Mucosa of gallbladder (tissue), 1 donor: ENCODE data around the gene PIEZO1. TPM values are rescaled to one million over a fixed set of nuclear protein-coding genes. Genes with fewer than 3 reads are reported as not detected.
"Not testable (repeated sequence)": the region's sequence is repeated elsewhere in the genome, so short reads cannot be mapped to it uniquely, and the experiment has no call there.

Experiments
- DNase-seq: peaks from one replicate; pipeline ENCODE4 v3.0.0-alpha.2; 2020; ENCODE audit warnings: low spot score
- total RNA-seq: library from RNA; stranded (reverse); gene quantifications from one replicate; pipeline ENCODE4 v1.2.1, GENCODE V29; 2021
- donor health status: DM: no; HTN: no; CAD: no.

The PIEZO1 gene, protein sequence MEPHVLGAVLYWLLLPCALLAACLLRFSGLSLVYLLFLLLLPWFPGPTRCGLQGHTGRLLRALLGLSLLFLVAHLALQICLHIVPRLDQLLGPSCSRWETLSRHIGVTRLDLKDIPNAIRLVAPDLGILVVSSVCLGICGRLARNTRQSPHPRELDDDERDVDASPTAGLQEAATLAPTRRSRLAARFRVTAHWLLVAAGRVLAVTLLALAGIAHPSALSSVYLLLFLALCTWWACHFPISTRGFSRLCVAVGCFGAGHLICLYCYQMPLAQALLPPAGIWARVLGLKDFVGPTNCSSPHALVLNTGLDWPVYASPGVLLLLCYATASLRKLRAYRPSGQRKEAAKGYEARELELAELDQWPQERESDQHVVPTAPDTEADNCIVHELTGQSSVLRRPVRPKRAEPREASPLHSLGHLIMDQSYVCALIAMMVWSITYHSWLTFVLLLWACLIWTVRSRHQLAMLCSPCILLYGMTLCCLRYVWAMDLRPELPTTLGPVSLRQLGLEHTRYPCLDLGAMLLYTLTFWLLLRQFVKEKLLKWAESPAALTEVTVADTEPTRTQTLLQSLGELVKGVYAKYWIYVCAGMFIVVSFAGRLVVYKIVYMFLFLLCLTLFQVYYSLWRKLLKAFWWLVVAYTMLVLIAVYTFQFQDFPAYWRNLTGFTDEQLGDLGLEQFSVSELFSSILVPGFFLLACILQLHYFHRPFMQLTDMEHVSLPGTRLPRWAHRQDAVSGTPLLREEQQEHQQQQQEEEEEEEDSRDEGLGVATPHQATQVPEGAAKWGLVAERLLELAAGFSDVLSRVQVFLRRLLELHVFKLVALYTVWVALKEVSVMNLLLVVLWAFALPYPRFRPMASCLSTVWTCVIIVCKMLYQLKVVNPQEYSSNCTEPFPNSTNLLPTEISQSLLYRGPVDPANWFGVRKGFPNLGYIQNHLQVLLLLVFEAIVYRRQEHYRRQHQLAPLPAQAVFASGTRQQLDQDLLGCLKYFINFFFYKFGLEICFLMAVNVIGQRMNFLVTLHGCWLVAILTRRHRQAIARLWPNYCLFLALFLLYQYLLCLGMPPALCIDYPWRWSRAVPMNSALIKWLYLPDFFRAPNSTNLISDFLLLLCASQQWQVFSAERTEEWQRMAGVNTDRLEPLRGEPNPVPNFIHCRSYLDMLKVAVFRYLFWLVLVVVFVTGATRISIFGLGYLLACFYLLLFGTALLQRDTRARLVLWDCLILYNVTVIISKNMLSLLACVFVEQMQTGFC (N-terminal part only)
- total RNA-seq: 108 TPM

- DNase-seq: peak; percentile 68
Measured at GRCh38 chr16:88785106-88785924, at the start of gene PIEZO1. Gene PIEZO1 (minus strand): TSS chr16:88785220. CDS start chr16:88784964, 256 bp downstream.

DNA sequence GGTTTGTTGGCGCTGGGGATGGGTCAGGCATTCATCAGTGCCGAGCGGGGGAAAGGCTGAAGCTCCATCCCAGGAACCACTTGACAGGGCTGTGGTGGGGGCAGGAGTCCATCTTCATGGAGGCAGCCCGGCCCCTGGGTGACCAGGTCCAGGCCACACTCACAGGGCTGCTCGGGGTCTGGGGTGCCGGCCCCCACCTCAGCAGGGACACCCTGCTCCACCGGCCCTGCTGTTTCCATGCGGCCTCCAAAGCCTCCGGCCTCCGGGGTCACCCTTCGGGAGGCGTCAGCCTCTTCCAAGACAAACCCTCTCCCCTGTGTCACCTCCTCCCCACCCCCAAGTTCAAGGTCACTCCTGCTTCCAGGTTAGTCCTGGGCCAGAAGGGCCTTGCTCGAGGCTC is 49.6 kb upstream of the PIEZO1 start:
- DNase-seq: no peak

DNA sequence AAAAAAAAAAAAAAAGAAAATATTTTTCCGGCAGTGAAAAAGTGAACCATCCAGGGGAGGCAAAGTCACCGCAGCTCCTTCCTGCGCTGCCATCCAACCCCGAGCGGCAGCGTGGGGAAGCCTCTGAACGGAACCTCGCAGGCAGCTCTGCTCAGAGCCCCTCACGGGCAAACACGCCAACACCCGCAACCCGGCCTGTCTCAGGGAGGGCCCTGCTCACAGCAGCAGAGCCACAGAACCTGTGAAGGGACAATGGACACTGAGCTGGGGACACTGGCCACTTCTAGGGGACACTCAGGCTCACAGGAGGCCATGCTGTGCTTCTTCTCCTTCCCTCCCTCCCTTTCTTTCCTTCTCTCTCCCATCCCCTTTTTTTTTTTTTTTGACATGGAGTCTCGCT is 48.1 kb upstream of the PIEZO1 start:
- DNase-seq: no peak

DNA sequence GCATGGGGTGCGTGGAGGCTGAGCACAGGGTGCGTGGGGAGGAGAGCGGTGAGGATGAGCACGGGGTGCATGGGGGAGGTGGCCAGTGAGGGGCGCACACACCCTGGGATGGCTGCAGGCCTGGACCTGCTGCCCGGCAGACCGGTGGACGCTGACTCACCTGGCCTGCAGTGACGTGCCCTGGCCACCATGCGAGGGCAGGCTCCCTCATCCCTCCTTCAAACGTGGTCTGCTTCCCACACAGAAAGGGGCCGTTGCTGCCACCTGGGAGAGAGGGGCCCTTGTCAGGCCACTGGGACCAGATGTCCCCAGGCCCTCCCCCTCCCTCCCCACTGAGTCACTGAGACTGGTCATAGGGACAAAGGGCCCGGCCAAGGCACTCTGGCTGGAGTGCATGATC is 46.8 kb upstream of the PIEZO1 start:
- no peak for DNase-seq

- DNase-seq: no peak
Measured at GRCh38 chr16:88830783-88831182, 45.8 kb upstream of the PIEZO1 start.

DNA sequence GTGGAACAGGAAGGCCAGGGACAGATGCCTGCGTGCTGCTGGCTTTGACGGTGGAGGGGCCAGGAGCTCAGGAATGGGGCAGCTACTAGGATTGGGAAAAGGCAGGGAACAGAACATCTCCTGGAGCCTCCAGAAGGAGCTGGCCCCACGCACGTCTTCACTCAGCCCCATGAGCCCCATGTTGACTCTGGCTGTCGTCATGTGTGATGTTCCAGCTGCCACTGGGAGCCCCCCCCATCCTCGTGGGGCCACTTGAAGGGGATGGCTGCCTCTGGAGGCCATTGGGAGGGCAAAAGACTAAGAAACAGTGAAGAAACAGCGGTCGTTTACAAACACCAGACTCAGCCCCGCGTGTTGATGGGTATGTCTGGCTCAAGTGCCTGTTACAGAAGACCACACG is 45.2 kb upstream of the PIEZO1 start:
- DNase-seq: peak; percentile 60

DNA sequence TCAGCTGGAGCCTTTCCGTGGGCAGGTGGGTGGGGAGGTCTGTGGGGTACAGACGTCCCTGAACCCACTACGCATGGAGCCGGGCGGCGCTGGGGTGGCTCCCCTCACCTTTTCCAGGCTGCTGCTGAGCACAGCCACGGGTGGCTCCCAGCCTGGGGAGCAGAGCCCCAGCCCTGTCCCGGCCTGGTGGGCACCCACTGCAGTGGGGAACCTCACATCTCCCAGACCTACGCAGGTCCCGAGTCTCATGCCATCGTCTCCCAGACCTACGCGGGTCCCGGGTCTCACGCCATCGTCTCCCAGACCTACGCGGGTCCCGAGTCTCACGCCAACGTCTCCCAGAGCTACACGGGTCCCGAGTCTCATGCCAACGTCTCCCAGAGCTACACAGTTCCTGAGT is 43.7 kb upstream of the PIEZO1 start:
- DNase-seq: no peak

GRCh38 chr16:88827727-88828126 is 42.7 kb upstream of the PIEZO1 start:
- DNase-seq: no peak

DNA sequence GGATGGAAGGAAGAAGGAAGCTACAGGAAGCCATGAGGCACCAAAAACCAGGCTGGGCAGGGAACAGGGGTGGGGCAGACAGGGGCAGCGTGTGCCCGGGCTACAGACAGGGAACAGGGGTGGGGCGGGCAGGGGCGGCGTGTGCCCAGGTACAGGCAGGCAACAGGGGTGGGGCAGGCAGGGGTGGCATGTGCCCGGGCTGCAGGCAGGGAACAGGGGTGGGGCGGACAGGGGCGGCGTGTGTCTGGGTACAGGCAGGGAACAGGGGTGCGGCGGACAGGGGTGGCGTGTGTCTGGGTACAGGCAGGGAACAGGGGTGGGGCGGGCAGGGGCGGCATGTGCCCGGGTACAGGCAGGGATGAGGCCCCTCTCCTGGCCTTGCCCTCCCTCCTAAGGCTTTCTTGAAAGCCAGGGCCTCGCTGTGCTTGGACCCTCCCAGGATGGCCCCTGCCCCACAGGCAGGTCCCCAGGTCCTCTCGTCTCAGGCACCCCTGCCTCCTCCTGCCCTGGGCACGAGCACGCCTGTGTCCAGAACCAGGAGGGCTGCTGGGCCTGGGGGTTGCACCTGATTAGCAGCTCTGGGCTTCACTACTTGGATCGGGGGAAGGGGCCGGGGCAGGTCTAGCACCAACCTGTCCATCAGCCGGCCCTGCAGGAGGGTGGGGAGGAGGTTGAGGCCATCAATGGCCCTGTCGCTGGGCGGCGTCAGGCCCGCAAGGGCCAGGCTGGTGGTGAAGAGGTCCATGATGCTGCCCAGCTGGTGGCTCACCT is 41.2 kb upstream of the PIEZO1 start:
- DNase-seq: peak; percentile 60

- no peak for DNase-seq
Measured at GRCh38 chr16:88825146-88825545, 40.1 kb upstream of the PIEZO1 start.

- no peak for DNase-seq
Measured at GRCh38 chr16:88824256-88825077, 39.4 kb upstream of the PIEZO1 start.

DNA sequence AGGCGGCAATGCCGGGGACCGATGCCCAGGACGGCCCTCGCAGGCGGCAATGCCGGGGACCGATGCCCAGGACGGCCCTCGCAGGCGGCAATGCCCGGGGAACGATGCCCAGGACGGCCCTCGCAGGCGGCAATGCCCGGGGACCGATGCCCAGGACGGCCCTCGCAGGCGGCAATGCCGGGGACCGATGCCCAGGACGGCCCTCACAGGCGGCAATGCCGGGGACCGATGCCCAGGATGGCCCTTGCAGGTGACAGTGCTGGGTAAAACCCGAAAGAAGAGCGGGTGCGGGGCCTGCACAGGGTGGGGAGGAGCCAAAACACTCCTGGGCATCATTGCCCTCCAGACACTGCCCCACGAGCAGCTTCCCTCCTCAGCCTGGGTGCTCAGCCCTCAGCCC is 38.6 kb upstream of the PIEZO1 start:
- not testable (repeated sequence) for DNase-seq

DNA sequence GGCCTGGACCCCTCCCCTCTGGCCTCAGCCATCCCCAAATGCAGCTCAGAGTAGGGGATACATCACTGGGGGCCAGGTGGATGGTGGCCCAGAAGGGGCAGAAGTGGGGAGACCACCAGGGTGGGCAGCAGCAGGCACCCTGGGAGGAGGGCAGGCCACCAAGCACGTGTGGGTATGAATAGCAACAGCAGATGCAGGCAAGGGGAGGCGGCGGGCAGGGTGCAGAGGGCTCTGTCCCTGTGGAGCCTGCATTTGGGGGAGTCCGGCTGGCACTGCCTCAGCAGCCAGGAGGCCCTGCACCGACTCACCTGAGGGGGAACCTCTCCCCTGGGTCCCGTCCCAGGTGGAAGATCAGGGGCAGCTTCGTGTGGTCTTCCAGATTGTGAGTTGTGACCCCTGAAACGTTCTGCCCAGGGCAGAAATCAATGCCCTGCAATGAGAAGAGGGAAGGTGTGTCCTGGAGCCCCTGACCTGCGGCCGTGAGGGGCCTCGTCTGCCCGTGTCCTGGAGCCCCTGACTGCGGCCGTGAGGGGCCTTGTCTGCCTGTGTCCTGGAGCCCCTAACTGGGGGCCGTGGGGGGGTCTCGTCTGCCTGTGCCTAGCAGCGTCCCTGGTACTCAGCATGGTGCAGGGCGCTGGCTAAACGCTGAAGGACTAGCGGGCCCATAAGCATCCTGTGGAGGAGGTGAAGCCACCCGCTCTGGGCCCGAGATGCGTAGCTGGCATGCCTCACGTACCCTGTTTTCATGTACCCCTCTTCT is 37.4 kb upstream of the PIEZO1 start:
- DNase-seq: no peak

GRCh38 chr16:88821168-88821850 is 36.3 kb upstream of the PIEZO1 start:
- DNase-seq: no peak

DNA sequence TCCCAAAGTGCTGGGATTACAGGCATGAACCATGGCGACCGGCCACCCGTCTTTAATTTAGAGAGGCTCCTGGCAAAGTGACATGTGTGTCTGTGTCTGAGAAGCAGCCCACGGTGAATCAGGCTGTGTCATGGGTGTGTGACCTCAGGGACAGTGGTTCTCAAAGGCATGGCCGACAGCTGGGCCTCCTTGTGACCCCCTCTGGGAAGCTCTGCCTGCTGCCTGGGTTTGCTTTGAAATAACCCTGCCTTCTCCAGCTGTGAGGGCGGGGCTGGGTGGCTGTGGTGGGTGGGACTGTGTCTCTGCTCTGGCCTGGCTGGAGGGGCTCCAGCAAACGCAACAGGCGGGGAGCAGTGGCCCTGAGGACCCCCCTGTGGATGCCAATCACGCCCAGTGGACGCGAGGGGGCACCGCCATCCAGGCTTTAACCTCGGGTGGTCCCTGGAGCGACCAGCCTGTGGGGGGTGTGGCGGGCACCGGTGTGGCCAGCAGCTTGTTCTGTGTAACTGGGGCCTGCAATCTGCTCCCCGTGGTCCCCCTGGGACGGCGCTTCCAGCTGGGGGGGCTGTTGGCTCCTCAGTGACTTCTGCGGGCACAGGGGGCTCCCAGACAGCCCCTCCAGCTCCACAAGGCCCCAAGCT is 35.5 kb upstream of the PIEZO1 start:
- no peak for DNase-seq

DNA sequence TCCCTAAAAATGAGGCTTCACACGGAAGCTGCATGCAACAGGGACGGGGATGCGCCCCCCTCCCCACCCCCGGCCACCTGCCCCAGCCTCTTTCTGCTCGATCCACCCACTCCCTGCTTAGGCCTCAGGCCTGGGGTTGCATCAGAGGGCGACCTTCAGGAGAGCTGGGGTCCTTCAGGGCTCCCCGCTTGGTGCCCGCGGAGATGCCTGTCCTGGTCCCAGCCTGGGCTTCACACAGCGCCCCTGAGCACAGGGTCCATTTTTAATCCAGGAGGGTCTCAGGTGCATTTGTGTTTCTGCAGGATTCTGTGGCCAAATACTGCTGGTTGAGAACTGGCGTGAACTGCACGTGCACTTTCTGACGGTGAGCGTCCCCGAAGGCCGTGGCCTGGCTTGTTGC is 34.1 kb upstream of the PIEZO1 start:
- DNase-seq: no peak

- no peak for DNase-seq
Measured at GRCh38 chr16:88818575-88818874, 33.5 kb upstream of the PIEZO1 start.
